A204.1 (cell line): ENCODE measurements around the gene APOA5.

ENCODE experiments used
- FAIRE-seq: peaks from 2 replicates; lab custom pipeline; 2012; peaks lifted over from hg19 to GRCh38; lab: Jason Lieb, UNC

Gene APOA5

GRCh38 chr11:116796548-116796947 is 4.9 kb upstream of the APOA5 start:
- FAIRE-seq = no peak

- FAIRE-seq = no peak
Measured at GRCh38 chr11:116794851-116795250, 3.2 kb upstream of the APOA5 start.

GRCh38 chr11:116793772-116794097 is 2.1 kb upstream of the APOA5 start:
- no peak for FAIRE-seq

GRCh38 chr11:116792869-116793771 is 1.4 kb upstream of the APOA5 start:
- FAIRE-seq = no peak

GRCh38 chr11:116792144-116792868 is 627 bp upstream of the APOA5 start:
- no peak for FAIRE-seq

- FAIRE-seq = no peak
Measured at GRCh38 chr11:116791002-116791812, 472 bp downstream of the APOA5 start.

GRCh38 chr11:116790167-116791001 is 1.3 kb downstream of the APOA5 start:
- FAIRE-seq = no peak

- no peak for FAIRE-seq
Measured at GRCh38 chr11:116788975-116789374, 2.7 kb downstream of the APOA5 start.

- FAIRE-seq = no peak
Measured at GRCh38 chr11:116788534-116788933, 3.1 kb downstream of the APOA5 start.

GRCh38 chr11:116787786-116788486 is 3.7 kb downstream of the APOA5 start, which contains the start of gene ZPR1:
TSS of gene ZPR1 (minus strand) at chr11:116788023. CDS start at chr11:116787990, 33 bp downstream.
- FAIRE-seq = no peak

- FAIRE-seq = no peak
Measured at GRCh38 chr11:116787436-116787785, 4.3 kb downstream of the APOA5 start.

- no peak for FAIRE-seq
Measured at GRCh38 chr11:116786966-116787365, 4.7 kb downstream of the APOA5 start.

GRCh38 chr11:116786326-116786725 is 5.4 kb downstream of the APOA5 start:
- FAIRE-seq = no peak

- FAIRE-seq = no peak
Measured at GRCh38 chr11:116782728-116783127, 9.0 kb downstream of the APOA5 start.

GRCh38 chr11:116778556-116778955 is 13.1 kb downstream of the APOA5 start:
- no peak for FAIRE-seq

GRCh38 chr11:116777056-116777455 is 14.6 kb downstream of the APOA5 start:
- no peak for FAIRE-seq

GRCh38 chr11:116776522-116776984 is 15.1 kb downstream of the APOA5 start:
- FAIRE-seq = no peak

- no peak for FAIRE-seq
Measured at GRCh38 chr11:116775975-116776374, 15.7 kb downstream of the APOA5 start.

GRCh38 chr11:116774661-116775060 is 17.0 kb downstream of the APOA5 start:
- no peak for FAIRE-seq

- no peak for FAIRE-seq
Measured at GRCh38 chr11:116773203-116774097, 18.2 kb downstream of the APOA5 start.
